Osteocyte (in vitro differentiated cells): Measurements from ENCODE around the gene SPATA33. TPM values are rescaled to one million over a fixed set of nuclear protein-coding genes. Genes with fewer than 3 reads are reported as not detected.
"Not testable (repeated sequence)": the region's sequence is repeated elsewhere in the genome, so short reads cannot be mapped to it uniquely, and the experiment has no call there.

Experiments
- DNase-seq: peaks from one replicate; pipeline ENCODE4 v3.0.0; 2021; ENCODE audit warnings: mixed read lengths; ENCODE audit not compliant: unreplicated experiment; ENCODE audit errors: extremely low spot score
- H3K27ac Mint-ChIP-seq: one replicate; pipeline ENCODE4 v1.8.0; 2021; ENCODE audit warnings: mild to moderate bottlenecking, mixed read lengths; ENCODE audit not compliant: unreplicated experiment
- H3K27me3 Mint-ChIP-seq: one replicate; pipeline ENCODE4 v1.8.0; 2021; ENCODE audit warnings: mixed read lengths; ENCODE audit not compliant: unreplicated experiment
- H3K36me3 Mint-ChIP-seq: one replicate; pipeline ENCODE4 v1.8.0; 2021; ENCODE audit warnings: mixed read lengths; ENCODE audit not compliant: unreplicated experiment
- H3K4me1 Mint-ChIP-seq: one replicate; pipeline ENCODE4 v1.8.0; 2021; ENCODE audit warnings: mixed read lengths; ENCODE audit not compliant: unreplicated experiment
- H3K4me3 Mint-ChIP-seq: one replicate; pipeline ENCODE4 v1.8.0; 2021; ENCODE audit warnings: mild to moderate bottlenecking, moderate library complexity, mixed read lengths; ENCODE audit not compliant: unreplicated experiment
- H3K9me3 Mint-ChIP-seq: one replicate; pipeline ENCODE4 v1.8.0; 2021; ENCODE audit warnings: mixed read lengths; ENCODE audit not compliant: unreplicated experiment
- CTCF ChIP-seq: fragments of 200-600 bp; sonication (generic); IDR thresholded peaks from 2 replicates; pipeline ENCODE4 v1.5.0; 2021; ENCODE audit warnings: antibody characterized with exemption, mild to moderate bottlenecking, moderate library complexity
- total RNA-seq: library from RNA; stranded (reverse); gene quantifications from 2 replicates; pipeline ENCODE4 v1.2.1, GENCODE V29; 2021

SPATA33 gene
- total RNA-seq, 1 donor from 2014 or later, result 18.3 TPM

- TF ChIP-seq CTCF, result no peak
- Mint-ChIP-seq H3K9me3 (no peaks in the 10 kb centered on the region), H3K27ac (no peak overlapping the region), H3K36me3 (peaks cover 10% of the 10 kb centered on the region), H3K4me1 (peaks cover 9% of the 10 kb centered on the region), H3K27me3 (no peaks in the 10 kb centered on the region), H3K4me3 (no peak overlapping the region)
- no peak for DNase-seq
Measured at GRCh38 chr16:89697616-89698331, 40.1 kb downstream of the SPATA33 start.

- not testable (repeated sequence) for H3K9me3 Mint-ChIP-seq, H3K27ac Mint-ChIP-seq, H3K36me3 Mint-ChIP-seq, H3K4me3 Mint-ChIP-seq, H3K27me3 Mint-ChIP-seq, DNase-seq, H3K4me1 Mint-ChIP-seq
Measured at GRCh38 chr16:89698717-89699116, 41.1 kb downstream of the SPATA33 start.

GRCh38 chr16:89699629-89700099 is 42.0 kb downstream of the SPATA33 start:
- not testable (repeated sequence) for H3K9me3 Mint-ChIP-seq, H3K4me1 Mint-ChIP-seq, H3K36me3 Mint-ChIP-seq, H3K27me3 Mint-ChIP-seq, DNase-seq
- Mint-ChIP-seq H3K27ac (peak overlapping the region; percentile 71), H3K4me3 (peak overlapping the region; percentile 61)

- Mint-ChIP-seq H3K27me3 (no peaks in the 10 kb centered on the region), H3K4me1 (peaks cover 9% of the 10 kb centered on the region), H3K9me3 (no peaks in the 10 kb centered on the region), H3K4me3 (peak overlapping the region; percentile 61), H3K36me3 (no peaks in the 10 kb centered on the region), H3K27ac (peak overlapping the region; percentile 71)
- peak; percentile 98 for DNase-seq
- TF ChIP-seq CTCF, result peak; percentile 58
Measured at GRCh38 chr16:89700100-89700648, 42.5 kb downstream of the SPATA33 start.

GRCh38 chr16:89700649-89701424 is 43.2 kb downstream of the SPATA33 start:
- no peak for DNase-seq
- TF ChIP-seq CTCF, result peak; percentile 33
- peak overlapping the region; percentile 76 for H3K4me3 Mint-ChIP-seq
- H3K36me3 Mint-ChIP-seq, result no peaks in the 10 kb centered on the region
- H3K27me3 Mint-ChIP-seq, result no peaks in the 10 kb centered on the region
- H3K9me3 Mint-ChIP-seq, result no peaks in the 10 kb centered on the region
- H3K27ac Mint-ChIP-seq, result peak overlapping the region; percentile 71
- H3K4me1 Mint-ChIP-seq, result peaks cover 10% of the 10 kb centered on the region
